ENCODE results near the gene ZNF234.
A peak's percentile ranks its signal among the peaks of the same experiment; 100 is the strongest.
"Not testable (repeated sequence)": the region's sequence is repeated elsewhere in the genome, so short reads cannot be mapped to it uniquely, and the experiment has no call there.

ZNF234 gene

GRCh38 chr19:44182145-44182544 lies 40.8 kb downstream of the ZNF234 start:
- DNase-seq (ENCODE audit: low read depth): no peak

- DNase-seq (ENCODE audit: low read depth): no peak
Measured at GRCh38 chr19:44190020-44190419, 48.7 kb downstream of the ZNF234 start.

GRCh38 chr19:44192127-44192526 lies 50.8 kb downstream of the ZNF234 start:
- DNase-seq (ENCODE audit: low read depth): no peak

GRCh38 chr19:44196772-44197171 lies 55.4 kb downstream of the ZNF234 start:
- DNase-seq (ENCODE audit: low read depth): no peak

- no peak for DNase-seq (ENCODE audit: low read depth)
Measured at GRCh38 chr19:44202470-44202869, 61.1 kb downstream of the ZNF234 start.

GRCh38 chr19:44202974-44203373 lies 61.6 kb downstream of the ZNF234 start:
- no peak for DNase-seq (ENCODE audit: low read depth)

GRCh38 chr19:44203877-44204276 lies 62.5 kb downstream of the ZNF234 start:
- DNase-seq (ENCODE audit: low read depth): not testable (repeated sequence)

GRCh38 chr19:44204772-44205171 lies 63.4 kb downstream of the ZNF234 start:
- DNase-seq (ENCODE audit: low read depth): no peak

GRCh38 chr19:44207126-44207803 lies 65.9 kb downstream of the ZNF234 start:
- peak; percentile 70 for DNase-seq (ENCODE audit: low read depth)

Measured in stimulated activated CD8-positive, alpha-beta memory T cell treated with anti-CD3 and anti-CD28 coated beads, Interleukin-12 subunit alpha, Interleukin-12 subunit beta, amount 100 ng/mL, for 1 hour (primary cell).